SK-N-SH treated with all-trans-retinoic acid at 6 μM for 48 hours (cell line): ENCODE data around the gene KRTAP19-5.

Source experiments
- ATAC-seq: fragments of 200-7000 bp; cut with Tn5 transposase; 3 replicates; pipeline ENCODE4 v1.9.1; 2020; ENCODE audit warnings: mild to moderate bottlenecking, moderate library complexity
- ARNTL ChIP-seq: fragments of 450-650 bp; formaldehyde crosslinking; IDR thresholded peaks from 2 replicates; pipeline ENCODE4 v1.5.0; 2020; ENCODE audit warnings: low read depth, mild to moderate bottlenecking, moderate library complexity, borderline replicate concordance
- BACH2 ChIP-seq: fragments of 250-450 bp; sonication (Bioruptor Pico); IDR thresholded peaks from 2 replicates; pipeline ENCODE4 v1.9.0; 2021; ENCODE audit warnings: mild to moderate bottlenecking, borderline replicate concordance
- CREB5 ChIP-seq: fragments of 250-450 bp; sonication (Bioruptor Pico); IDR thresholded peaks from 2 replicates; pipeline ENCODE4 v1.5.1; 2020; ENCODE audit warnings: low read depth, mild to moderate bottlenecking, moderate library complexity
- CSDC2 ChIP-seq: fragments of 250-450 bp; sonication (Bioruptor Pico); IDR thresholded peaks from 2 replicates; pipeline ENCODE4 v1.5.0; 2020; ENCODE audit warnings: mild to moderate bottlenecking, moderate library complexity
- CSRNP3 ChIP-seq: fragments of 250-450 bp; sonication (Bioruptor Pico); IDR thresholded peaks from 2 replicates; pipeline ENCODE4 v1.5.1; 2021; ENCODE audit warnings: mild to moderate bottlenecking, moderate library complexity
- ESRRG ChIP-seq: fragments of 250-450 bp; sonication (Bioruptor Pico); IDR thresholded peaks from 2 replicates; pipeline ENCODE4 v1.6.1; 2021; ENCODE audit warnings: mild to moderate bottlenecking
- GLIS3 ChIP-seq: fragments of 250-450 bp; sonication (Bioruptor Pico); IDR thresholded peaks from 2 replicates; pipeline ENCODE4 v1.5.0; 2020; ENCODE audit warnings: mild to moderate bottlenecking, moderate library complexity
- ISL1 ChIP-seq: fragments of 250-450 bp; sonication (Bioruptor Pico); IDR thresholded peaks from 2 replicates; pipeline ENCODE4 v2.1.2; 2022; ENCODE audit warnings: mild to moderate bottlenecking, moderate library complexity
- OSR1 ChIP-seq: fragments of 250-450 bp; sonication (Bioruptor Pico); IDR thresholded peaks from 2 replicates; pipeline ENCODE4 v1.8.0; 2022; ENCODE audit warnings: moderate library complexity, mild to moderate bottlenecking, inconsistent platforms
- PPARA ChIP-seq: fragments of 250-450 bp; sonication (Bioruptor Pico); IDR thresholded peaks from 2 replicates; pipeline ENCODE4 v1.5.0; 2020; ENCODE audit warnings: mild to moderate bottlenecking, borderline replicate concordance
- RARB ChIP-seq: fragments of 250-450 bp; sonication (Bioruptor Pico); IDR thresholded peaks from 2 replicates; pipeline ENCODE4 v1.8.0; 2021; ENCODE audit warnings: mild to moderate bottlenecking, moderate library complexity
- SNAI2 ChIP-seq: fragments of 250-450 bp; sonication (Bioruptor Pico); IDR thresholded peaks from 2 replicates; pipeline ENCODE4 v1.5.0; 2020; ENCODE audit warnings: mild to moderate bottlenecking, moderate library complexity
- TCF4 ChIP-seq: fragments of 250-450 bp; sonication (Bioruptor Pico); IDR thresholded peaks from 2 replicates; pipeline ENCODE4 v1.8.0; 2021; ENCODE audit warnings: mild to moderate bottlenecking, moderate library complexity, borderline replicate concordance
- TOX ChIP-seq: fragments of 250-450 bp; sonication (Bioruptor Pico); IDR thresholded peaks from 2 replicates; pipeline ENCODE4 v1.8.0; 2021; ENCODE audit warnings: mild to moderate bottlenecking, moderate library complexity, borderline replicate concordance
- TSHZ2 ChIP-seq: fragments of 250-450 bp; sonication (Bioruptor Pico); IDR thresholded peaks from 2 replicates; pipeline ENCODE4 v1.5.0; 2020; ENCODE audit warnings: mild to moderate bottlenecking, moderate library complexity
- ZC3H10 ChIP-seq: fragments of 250-450 bp; sonication (Bioruptor Pico); IDR thresholded peaks from 2 replicates; pipeline ENCODE4 v1.5.1; 2021; ENCODE audit warnings: mild to moderate bottlenecking, moderate library complexity
- ZFP3 ChIP-seq: fragments of 250-450 bp; sonication (Bioruptor Pico); IDR thresholded peaks from 2 replicates; pipeline ENCODE4 v1.5.0; 2020; ENCODE audit warnings: mild to moderate bottlenecking, moderate library complexity
- ZFP30 ChIP-seq: fragments of 450-650 bp; formaldehyde crosslinking; IDR thresholded peaks from 2 replicates; pipeline ENCODE4 v1.5.0; 2022; ENCODE audit warnings: mild to moderate bottlenecking, moderate library complexity
- ZNF565 ChIP-seq: fragments of 450-650 bp; formaldehyde crosslinking; conservative IDR thresholded peaks from 2 replicates; pipeline ENCODE4 v1.5.0; 2020; ENCODE audit warnings: low read depth, mild to moderate bottlenecking, moderate library complexity
- ZNF70 ChIP-seq: fragments of 450-650 bp; formaldehyde crosslinking; IDR thresholded peaks from 2 replicates; pipeline ENCODE4 v1.5.0; 2020; ENCODE audit warnings: mild to moderate bottlenecking, moderate library complexity
- ZNF8 ChIP-seq: fragments of 450-650 bp; formaldehyde crosslinking; IDR thresholded peaks from 2 replicates; pipeline ENCODE4 v1.5.0; 2020; ENCODE audit warnings: mild to moderate bottlenecking, moderate library complexity
- TF ChIP-seq, protein P1 (sequence below): fragments of 250-450 bp; sonication (Bioruptor Pico); IDR thresholded peaks from 2 replicates; pipeline ENCODE4 v1.8.0; 2020; ENCODE audit warnings: mild to moderate bottlenecking, moderate library complexity, borderline replicate concordance
- TF ChIP-seq, protein P2 (sequence below): fragments of 250-450 bp; sonication (Bioruptor Pico); IDR thresholded peaks from 2 replicates; pipeline ENCODE4 v1.8.0; 2021; ENCODE audit warnings: low read depth, mild to moderate bottlenecking, moderate library complexity, borderline replicate concordance

KRTAP19-5 gene

GRCh38 chr21:30502041-30502440 lies at the start of gene KRTAP19-5:
Gene KRTAP19-5, minus strand, starts transcription at chr21:30502141. Its CDS starts 51 bp downstream, at chr21:30502090.
- no peak for TF ChIP-seq PPARA
- no peak for TF ChIP-seq ZNF70 (CRISPR knock-in tag)
- no peak for TF ChIP-seq TCF4 (CRISPR knock-in tag)
- no peak for TF ChIP-seq SNAI2
- no peak for TF ChIP-seq CSDC2 (CRISPR knock-in tag)
- no peak for TF ChIP-seq CSRNP3 (CRISPR knock-in tag)
- TF ChIP-seq ESRRG: no peak
- no peak for TF ChIP-seq GLIS3 (CRISPR knock-in tag)
- no peak for TF ChIP-seq ISL1 (CRISPR knock-in tag)
- TF ChIP-seq OSR1 (CRISPR knock-in tag): no peak
- TF ChIP-seq CREB5 (CRISPR knock-in tag): no peak
- TF ChIP-seq ZNF8 (CRISPR knock-in tag): no peak
- TF ChIP-seq RARB (CRISPR knock-in tag): no peak
- TF ChIP-seq ZC3H10 (CRISPR knock-in tag): no peak
- TF ChIP-seq, protein P1, sequence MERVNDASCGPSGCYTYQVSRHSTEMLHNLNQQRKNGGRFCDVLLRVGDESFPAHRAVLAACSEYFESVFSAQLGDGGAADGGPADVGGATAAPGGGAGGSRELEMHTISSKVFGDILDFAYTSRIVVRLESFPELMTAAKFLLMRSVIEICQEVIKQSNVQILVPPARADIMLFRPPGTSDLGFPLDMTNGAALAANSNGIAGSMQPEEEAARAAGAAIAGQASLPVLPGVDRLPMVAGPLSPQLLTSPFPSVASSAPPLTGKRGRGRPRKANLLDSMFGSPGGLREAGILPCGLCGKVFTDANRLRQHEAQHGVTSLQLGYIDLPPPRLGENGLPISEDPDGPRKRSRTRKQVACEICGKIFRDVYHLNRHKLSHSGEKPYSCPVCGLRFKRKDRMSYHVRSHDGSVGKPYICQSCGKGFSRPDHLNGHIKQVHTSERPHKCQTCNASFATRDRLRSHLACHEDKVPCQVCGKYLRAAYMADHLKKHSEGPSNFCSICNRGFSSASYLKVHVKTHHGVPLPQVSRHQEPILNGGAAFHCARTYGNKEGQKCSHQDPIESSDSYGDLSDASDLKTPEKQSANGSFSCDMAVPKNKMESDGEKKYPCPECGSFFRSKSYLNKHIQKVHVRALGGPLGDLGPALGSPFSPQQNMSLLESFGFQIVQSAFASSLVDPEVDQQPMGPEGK: no peak
- no peak for TF ChIP-seq ZFP3 (CRISPR knock-in tag)
- TF ChIP-seq ZNF565 (CRISPR knock-in tag): no peak
- no peak for TF ChIP-seq TSHZ2
- no peak for TF ChIP-seq TOX
- no peak for TF ChIP-seq ZFP30 (CRISPR knock-in tag)
- no peak for ATAC-seq

- TF ChIP-seq TSHZ2 (no peak), ARNTL (CRISPR knock-in tag) (no peak), BACH2 (CRISPR knock-in tag) (no peak), GLIS3 (CRISPR knock-in tag) (no peak), OSR1 (CRISPR knock-in tag) (no peak), PPARA (no peak)
- TF ChIP-seq, protein P1: no peak
- TF ChIP-seq, protein P2, sequence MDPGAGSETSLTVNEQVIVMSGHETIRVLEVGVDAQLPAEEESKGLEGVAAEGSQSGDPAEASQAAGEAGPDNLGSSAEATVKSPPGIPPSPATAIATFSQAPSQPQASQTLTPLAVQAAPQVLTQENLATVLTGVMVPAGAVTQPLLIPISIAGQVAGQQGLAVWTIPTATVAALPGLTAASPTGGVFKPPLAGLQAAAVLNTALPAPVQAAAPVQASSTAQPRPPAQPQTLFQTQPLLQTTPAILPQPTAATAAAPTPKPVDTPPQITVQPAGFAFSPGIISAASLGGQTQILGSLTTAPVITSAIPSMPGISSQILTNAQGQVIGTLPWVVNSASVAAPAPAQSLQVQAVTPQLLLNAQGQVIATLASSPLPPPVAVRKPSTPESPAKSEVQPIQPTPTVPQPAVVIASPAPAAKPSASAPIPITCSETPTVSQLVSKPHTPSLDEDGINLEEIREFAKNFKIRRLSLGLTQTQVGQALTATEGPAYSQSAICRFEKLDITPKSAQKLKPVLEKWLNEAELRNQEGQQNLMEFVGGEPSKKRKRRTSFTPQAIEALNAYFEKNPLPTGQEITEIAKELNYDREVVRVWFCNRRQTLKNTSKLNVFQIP (CRISPR knock-in tag): no peak
- no peak for ATAC-seq
These were observed 39.8 kb upstream of the KRTAP19-5 start, which contains the start of gene KRTAP19-6 for GRCh38 chr21:30541764-30542163. Gene KRTAP19-6, minus strand, starts transcription at chr21:30541864. Its CDS starts 31 bp downstream, at chr21:30541833.
